ENCODE results near the gene MMD. TPM values are rescaled to one million over a fixed set of nuclear protein-coding genes. Genes with fewer than 3 reads are reported as not detected.

MMD gene
- total and polyA plus RNA-seq, 9 of the 15 experiments (the other 6 are each of a cell fraction or from before 2014, with no cell fraction given) = 3.1 to 18.9 (median 10.7) TPM

- TF ChIP-seq, protein P1, sequence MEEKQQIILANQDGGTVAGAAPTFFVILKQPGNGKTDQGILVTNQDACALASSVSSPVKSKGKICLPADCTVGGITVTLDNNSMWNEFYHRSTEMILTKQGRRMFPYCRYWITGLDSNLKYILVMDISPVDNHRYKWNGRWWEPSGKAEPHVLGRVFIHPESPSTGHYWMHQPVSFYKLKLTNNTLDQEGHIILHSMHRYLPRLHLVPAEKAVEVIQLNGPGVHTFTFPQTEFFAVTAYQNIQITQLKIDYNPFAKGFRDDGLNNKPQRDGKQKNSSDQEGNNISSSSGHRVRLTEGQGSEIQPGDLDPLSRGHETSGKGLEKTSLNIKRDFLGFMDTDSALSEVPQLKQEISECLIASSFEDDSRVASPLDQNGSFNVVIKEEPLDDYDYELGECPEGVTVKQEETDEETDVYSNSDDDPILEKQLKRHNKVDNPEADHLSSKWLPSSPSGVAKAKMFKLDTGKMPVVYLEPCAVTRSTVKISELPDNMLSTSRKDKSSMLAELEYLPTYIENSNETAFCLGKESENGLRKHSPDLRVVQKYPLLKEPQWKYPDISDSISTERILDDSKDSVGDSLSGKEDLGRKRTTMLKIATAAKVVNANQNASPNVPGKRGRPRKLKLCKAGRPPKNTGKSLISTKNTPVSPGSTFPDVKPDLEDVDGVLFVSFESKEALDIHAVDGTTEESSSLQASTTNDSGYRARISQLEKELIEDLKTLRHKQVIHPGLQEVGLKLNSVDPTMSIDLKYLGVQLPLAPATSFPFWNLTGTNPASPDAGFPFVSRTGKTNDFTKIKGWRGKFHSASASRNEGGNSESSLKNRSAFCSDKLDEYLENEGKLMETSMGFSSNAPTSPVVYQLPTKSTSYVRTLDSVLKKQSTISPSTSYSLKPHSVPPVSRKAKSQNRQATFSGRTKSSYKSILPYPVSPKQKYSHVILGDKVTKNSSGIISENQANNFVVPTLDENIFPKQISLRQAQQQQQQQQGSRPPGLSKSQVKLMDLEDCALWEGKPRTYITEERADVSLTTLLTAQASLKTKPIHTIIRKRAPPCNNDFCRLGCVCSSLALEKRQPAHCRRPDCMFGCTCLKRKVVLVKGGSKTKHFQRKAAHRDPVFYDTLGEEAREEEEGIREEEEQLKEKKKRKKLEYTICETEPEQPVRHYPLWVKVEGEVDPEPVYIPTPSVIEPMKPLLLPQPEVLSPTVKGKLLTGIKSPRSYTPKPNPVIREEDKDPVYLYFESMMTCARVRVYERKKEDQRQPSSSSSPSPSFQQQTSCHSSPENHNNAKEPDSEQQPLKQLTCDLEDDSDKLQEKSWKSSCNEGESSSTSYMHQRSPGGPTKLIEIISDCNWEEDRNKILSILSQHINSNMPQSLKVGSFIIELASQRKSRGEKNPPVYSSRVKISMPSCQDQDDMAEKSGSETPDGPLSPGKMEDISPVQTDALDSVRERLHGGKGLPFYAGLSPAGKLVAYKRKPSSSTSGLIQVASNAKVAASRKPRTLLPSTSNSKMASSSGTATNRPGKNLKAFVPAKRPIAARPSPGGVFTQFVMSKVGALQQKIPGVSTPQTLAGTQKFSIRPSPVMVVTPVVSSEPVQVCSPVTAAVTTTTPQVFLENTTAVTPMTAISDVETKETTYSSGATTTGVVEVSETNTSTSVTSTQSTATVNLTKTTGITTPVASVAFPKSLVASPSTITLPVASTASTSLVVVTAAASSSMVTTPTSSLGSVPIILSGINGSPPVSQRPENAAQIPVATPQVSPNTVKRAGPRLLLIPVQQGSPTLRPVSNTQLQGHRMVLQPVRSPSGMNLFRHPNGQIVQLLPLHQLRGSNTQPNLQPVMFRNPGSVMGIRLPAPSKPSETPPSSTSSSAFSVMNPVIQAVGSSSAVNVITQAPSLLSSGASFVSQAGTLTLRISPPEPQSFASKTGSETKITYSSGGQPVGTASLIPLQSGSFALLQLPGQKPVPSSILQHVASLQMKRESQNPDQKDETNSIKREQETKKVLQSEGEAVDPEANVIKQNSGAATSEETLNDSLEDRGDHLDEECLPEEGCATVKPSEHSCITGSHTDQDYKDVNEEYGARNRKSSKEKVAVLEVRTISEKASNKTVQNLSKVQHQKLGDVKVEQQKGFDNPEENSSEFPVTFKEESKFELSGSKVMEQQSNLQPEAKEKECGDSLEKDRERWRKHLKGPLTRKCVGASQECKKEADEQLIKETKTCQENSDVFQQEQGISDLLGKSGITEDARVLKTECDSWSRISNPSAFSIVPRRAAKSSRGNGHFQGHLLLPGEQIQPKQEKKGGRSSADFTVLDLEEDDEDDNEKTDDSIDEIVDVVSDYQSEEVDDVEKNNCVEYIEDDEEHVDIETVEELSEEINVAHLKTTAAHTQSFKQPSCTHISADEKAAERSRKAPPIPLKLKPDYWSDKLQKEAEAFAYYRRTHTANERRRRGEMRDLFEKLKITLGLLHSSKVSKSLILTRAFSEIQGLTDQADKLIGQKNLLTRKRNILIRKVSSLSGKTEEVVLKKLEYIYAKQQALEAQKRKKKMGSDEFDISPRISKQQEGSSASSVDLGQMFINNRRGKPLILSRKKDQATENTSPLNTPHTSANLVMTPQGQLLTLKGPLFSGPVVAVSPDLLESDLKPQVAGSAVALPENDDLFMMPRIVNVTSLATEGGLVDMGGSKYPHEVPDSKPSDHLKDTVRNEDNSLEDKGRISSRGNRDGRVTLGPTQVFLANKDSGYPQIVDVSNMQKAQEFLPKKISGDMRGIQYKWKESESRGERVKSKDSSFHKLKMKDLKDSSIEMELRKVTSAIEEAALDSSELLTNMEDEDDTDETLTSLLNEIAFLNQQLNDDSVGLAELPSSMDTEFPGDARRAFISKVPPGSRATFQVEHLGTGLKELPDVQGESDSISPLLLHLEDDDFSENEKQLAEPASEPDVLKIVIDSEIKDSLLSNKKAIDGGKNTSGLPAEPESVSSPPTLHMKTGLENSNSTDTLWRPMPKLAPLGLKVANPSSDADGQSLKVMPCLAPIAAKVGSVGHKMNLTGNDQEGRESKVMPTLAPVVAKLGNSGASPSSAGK (IDR thresholded peaks at IDR 0.05) = peak; percentile 45; the same call in 1 of the 2 replicates
- TF ChIP-seq CEBPB (tag; IDR thresholded peaks at IDR 0.05) (no peak), CXXC5 (CRISPR knock-in tag; IDR thresholded peaks at IDR 0.05) (no peak), L3MBTL2 (IDR thresholded peaks at IDR 0.05) (0 out of 2 replicates have a peak, but pooled peaks have one; percentile 16), EWSR1 (IDR thresholded peaks at IDR 0.05; ENCODE audit: borderline replicate concordance, low read depth, partially characterized antibody) (no peak)
Observed at GRCh38 chr17:55346658-55347057, 75.0 kb downstream of the MMD start (continued).

Data from K562 (cell line).